Brain microvascular endothelial cell (primary cell): Measurements from ENCODE around the gene SCGB1A1.

Experiments
- DNase-seq: peaks from one replicate; pipeline ENCODE4 v3.0.0-alpha.2; 2020
- H3K27ac ChIP-seq: fragments of 250-450 bp; sonication (Bioruptor Pico); 2 replicates; pipeline ENCODE4 v1.5.1; 2020; ENCODE audit warnings: mild to moderate bottlenecking, moderate library complexity
- H3K27me3 ChIP-seq: fragments of 250-450 bp; sonication (Bioruptor Pico); replicated peaks from 2 replicates; pipeline ENCODE4 v1.5.1; 2020; ENCODE audit warnings: mild to moderate bottlenecking
- H3K36me3 ChIP-seq: fragments of 250-450 bp; sonication (Bioruptor Pico); replicated peaks from 2 replicates; pipeline ENCODE4 v1.5.1; 2020; ENCODE audit warnings: mild to moderate bottlenecking
- H3K4me3 ChIP-seq: 2 replicates; pipeline ENCODE4 v1.5.1; 2011; ENCODE audit warnings: low read depth, mild to moderate bottlenecking, control low read depth, low read length, moderate library complexity
- CTCF ChIP-seq: IDR thresholded peaks from 2 replicates; pipeline ENCODE4 v1.5.1; 2011; ENCODE audit warnings: low read depth, mild to moderate bottlenecking, moderate library complexity, low read length, control low read depth, inconsistent platforms; ENCODE audit errors: missing control alignments
- in situ Hi-C: cut with HindIII; loops from 2 replicates; pipeline ENCODE4 v1.10.0; 2017; ENCODE audit warnings: low sequenced_read_pairs, low pct_ligation_motif_present

The SCGB1A1 gene

GRCh38 chr11:62418733-62419132 lies at the start of gene SCGB1A1:
SCGB1A1 (plus strand) TSS chr11:62419033; CDS start chr11:62419096, 63 bp downstream.
- H3K4me3 ChIP-seq, result no peak within 1 kb of the TSS
- H3K36me3 ChIP-seq, result no peaks in the 10 kb centered on the region
- no peak for DNase-seq
- in situ Hi-C loops, result no loop called here
- H3K27ac ChIP-seq, result no peak within 1 kb of the TSS
- H3K27me3 ChIP-seq, result no peaks in the 10 kb centered on the region
- no peak for TF ChIP-seq CTCF

DNA sequence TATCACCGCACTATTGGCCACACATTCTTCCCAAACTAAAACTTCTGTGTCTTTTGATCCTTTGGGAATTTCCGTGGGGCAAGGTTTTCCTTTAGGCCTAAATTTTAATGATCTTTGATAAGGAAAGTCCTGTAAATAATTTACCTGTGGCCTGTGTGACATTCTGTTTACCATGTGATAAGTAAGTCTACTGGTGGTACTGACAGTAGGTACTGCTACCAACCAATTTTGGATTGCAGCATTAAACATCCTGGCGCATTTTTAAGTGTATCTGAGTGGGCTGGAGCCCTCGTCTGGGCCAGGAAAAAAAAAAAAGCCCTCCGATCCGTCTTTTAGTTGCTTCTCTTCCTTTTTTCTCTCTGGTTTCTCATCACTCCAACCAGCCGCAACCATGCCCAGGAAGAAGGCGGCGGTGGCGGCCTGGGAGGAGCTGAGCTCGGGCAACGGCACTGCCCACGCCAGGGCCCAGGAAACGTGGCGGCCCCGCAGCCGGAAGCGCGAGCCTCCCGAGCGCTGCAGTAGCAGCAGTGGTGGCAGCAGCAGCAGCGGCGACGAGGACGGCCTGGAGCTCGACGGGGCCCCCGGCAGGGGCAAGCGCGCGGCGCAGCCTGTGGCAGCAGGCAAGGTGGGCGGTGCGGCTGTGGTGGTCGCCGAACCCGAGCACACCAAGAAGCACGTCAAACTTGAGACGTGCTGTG lies 47.9 kb upstream of the SCGB1A1 start:
- Histone ChIP-seq H3K27me3 (no peaks in the 10 kb centered on the region), H3K27ac (no peak overlapping the region), H3K36me3 (no peaks in the 10 kb centered on the region), H3K4me3 (no peak overlapping the region)
- no peak for DNase-seq
- TF ChIP-seq CTCF, result no peak
- in situ Hi-C loops, result no loop called here

DNA sequence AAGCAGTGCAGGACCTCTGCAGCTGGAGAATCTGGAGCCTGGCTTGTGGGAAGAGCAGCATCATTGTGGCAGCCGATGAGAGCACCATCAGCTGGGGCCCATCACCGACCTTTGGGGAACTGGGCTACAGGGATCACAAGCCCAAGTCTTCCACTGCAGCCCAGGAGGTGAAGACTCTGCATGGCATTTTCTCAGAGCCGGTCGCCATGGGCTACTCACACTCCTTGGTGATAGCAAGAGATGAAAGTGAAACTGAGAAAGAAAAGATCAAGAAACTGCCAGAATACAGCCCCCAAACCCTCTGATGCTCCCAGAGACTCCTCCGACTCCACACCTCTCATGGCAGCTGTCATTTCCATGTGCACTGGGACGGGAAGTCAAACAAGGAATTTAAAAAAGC lies 46.0 kb upstream of the SCGB1A1 start:
- TF ChIP-seq CTCF, result no peak
- Histone ChIP-seq H3K27ac (no peak overlapping the region), H3K27me3 (no peaks in the 10 kb centered on the region), H3K36me3 (no peaks in the 10 kb centered on the region), H3K4me3 (no peak overlapping the region)
- in situ Hi-C loops, result no loop called here
- DNase-seq, result no peak

DNA sequence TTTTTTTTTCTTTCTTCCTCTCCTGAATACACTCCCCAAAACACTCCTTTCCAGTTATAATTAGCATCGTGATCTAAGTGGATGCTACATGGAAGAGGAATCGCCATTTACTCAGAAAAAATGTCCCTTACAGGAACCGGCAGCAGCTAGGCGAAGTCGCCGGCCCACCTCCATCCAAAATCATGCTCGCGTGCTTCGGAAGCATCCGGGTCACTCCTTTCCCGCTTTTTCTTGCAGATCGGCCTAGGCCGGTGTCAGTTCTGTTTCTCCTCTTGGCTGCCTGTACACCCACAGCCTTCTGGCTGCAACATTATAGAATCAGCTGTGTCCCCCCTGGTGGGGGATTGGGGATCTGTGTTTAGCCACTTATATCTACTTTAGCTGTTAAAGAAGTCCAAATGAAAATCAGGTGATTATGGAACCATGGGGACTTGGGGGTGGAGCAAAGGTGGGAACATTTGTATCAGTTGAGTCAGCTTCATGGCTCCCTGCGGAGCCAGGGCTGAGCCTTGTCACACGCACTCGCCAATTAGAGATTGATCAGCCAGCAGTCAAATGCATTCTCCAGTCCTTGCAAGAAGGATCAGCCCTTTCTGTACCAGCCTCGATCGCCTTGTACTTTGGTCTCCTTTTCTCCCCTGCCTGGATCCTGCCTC lies 45.2 kb upstream of the SCGB1A1 start:
- no peaks in the 10 kb centered on the region for H3K36me3 ChIP-seq
- DNase-seq, result no peak
- no peaks in the 10 kb centered on the region for H3K27me3 ChIP-seq
- in situ Hi-C loops, result no loop called here
- no peak overlapping the region for H3K4me3 ChIP-seq
- TF ChIP-seq CTCF, result no peak
- no peak overlapping the region for H3K27ac ChIP-seq

DNA sequence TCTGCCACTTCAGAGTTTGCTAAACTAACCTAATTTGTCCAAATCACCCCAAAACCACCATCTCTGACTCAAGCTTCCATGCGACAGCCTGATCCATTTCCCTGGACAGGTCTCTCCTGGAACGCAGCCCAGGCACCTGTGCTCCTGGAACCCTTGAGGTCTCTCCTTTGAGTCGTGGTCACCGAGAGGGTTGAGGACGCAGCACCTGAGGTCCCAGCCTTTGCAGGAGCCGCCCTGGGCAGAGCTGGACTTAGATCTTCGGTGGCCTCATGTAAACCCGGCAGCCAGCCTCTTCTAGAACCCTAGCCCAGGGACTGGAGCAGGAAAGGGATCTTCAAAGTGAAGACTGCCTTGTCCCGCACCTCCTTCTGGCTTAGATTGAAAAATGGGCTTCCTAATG lies 44.0 kb upstream of the SCGB1A1 start:
- H3K4me3 ChIP-seq, result no peak overlapping the region
- DNase-seq, result no peak
- H3K27me3 ChIP-seq, result no peaks in the 10 kb centered on the region
- no peak for TF ChIP-seq CTCF
- in situ Hi-C loops, result loop anchor here (25.0 kb wide), 1 partner anchor 188 kb away; the partner anchor contains the start of gene EEF1G
- H3K27ac ChIP-seq, result no peak overlapping the region
- no peaks in the 10 kb centered on the region for H3K36me3 ChIP-seq
